Lower leg skin (tissue), 3 donors: ENCODE data around the gene SVIL.

ENCODE experiments used
- CTCF ChIP-seq, 3 donors: fragments of 450-650 bp; IDR thresholded peaks; one replicate each; pipeline ENCODE4 v1.5.1; 2016; ENCODE audit warnings: antibody characterized with exemption in 3 of 3, mild to moderate bottlenecking in 3 of 3, moderate library complexity in 2 of 3
- POLR2A ChIP-seq, 2 donors: fragments of 450-650 bp; IDR thresholded peaks; one replicate each; pipeline ENCODE4 v1.6.1; 2016 to 2017; ENCODE audit warnings: antibody characterized with exemption in 2 of 2, mild to moderate bottlenecking in 1 of 2, moderate library complexity in 1 of 2

GRCh38 chr10:29648114-29648982 lies 13.6 kb upstream of the SVIL start:
- TF ChIP-seq CTCF (IDR thresholded peaks at IDR 0.05) = no peak
- TF ChIP-seq POLR2A (IDR thresholded peaks at IDR 0.05) = no peak
